Panc1 (cell line): ENCODE measurements around the gene SIK2. TPM values are rescaled to one million over a fixed set of nuclear protein-coding genes. Genes with fewer than 3 reads are reported as not detected.

ENCODE experiments used
- ATAC-seq: fragments of 200-7000 bp; cut with Tn5 transposase; 2 replicates; pipeline ENCODE4 v1.9.1; 2020; ENCODE audit warnings: mild to moderate bottlenecking, moderate library complexity
- BruUV-seq: library from RNA; stranded (reverse); fragments of 400-500 nt; replicated peaks from 2 replicates; lab custom pipeline; 2021; lab: Mats Ljungman, UMichigan
- CTCF ChIA-PET: fragments of 300-600 bp; sonication (Branson Sonifier 250); formaldehyde crosslinking; loops from one replicate; lab custom pipeline; 2022; ENCODE audit warnings: antibody characterized with exemption; lab: Charles Lee
- POLR2A ChIA-PET: fragments of 300-600 bp; sonication (Branson Sonifier 250); formaldehyde crosslinking; loops from one replicate; lab custom pipeline; 2022; ENCODE audit warnings: antibody characterized with exemption; lab: Charles Lee
- DNase-seq: peaks from one replicate; pipeline ENCODE4 v3.0.0-alpha.2; 2010; ENCODE audit warnings: low read depth, low spot score
- H3K27ac ChIP-seq: 2 replicates; pipeline ENCODE4 v1.5.1; 2011; ENCODE audit warnings: mild to moderate bottlenecking, low read length, inconsistent platforms
- H3K27me3 ChIP-seq: fragments of 200-500 bp; sonication (Bioruptor generic); 2 replicates; pipeline ENCODE4 v1.6.0; 2014; ENCODE audit warnings: low read length, inconsistent platforms; ENCODE audit not compliant: control insufficient read depth, insufficient read depth
- H3K36me3 ChIP-seq: fragments of 200-500 bp; sonication (Bioruptor generic); 2 replicates; pipeline ENCODE4 v1.5.1; 2014; ENCODE audit warnings: inconsistent platforms, mild to moderate bottlenecking, low read length, moderate library complexity; ENCODE audit not compliant: control insufficient read depth, insufficient read depth
- H3K4me1 ChIP-seq: 2 replicates; pipeline ENCODE4 v1.5.1; 2011; ENCODE audit warnings: inconsistent platforms, mild to moderate bottlenecking, low read length, moderate library complexity; ENCODE audit not compliant: control insufficient read depth, insufficient read depth
- H3K4me3 ChIP-seq, 2 experiments: 2 replicates each; pipeline ENCODE4 v1.5.1; 2011 to 2012; ENCODE audit warnings: low read depth in 2 of 2, low read length in 2 of 2, mild to moderate bottlenecking in 2 of 2, inconsistent platforms in 1 of 2, moderate library complexity in 1 of 2
- H3K9me3 ChIP-seq: fragments of 200-500 bp; sonication (Bioruptor generic); 2 replicates; pipeline ENCODE4 v1.5.1; 2014; ENCODE audit warnings: low read depth, mild to moderate bottlenecking, inconsistent platforms, low read length, moderate library complexity; ENCODE audit not compliant: control insufficient read depth, insufficient read depth
- CTCF ChIP-seq: fragments of 450-650 bp; IDR thresholded peaks from 2 replicates; pipeline ENCODE4 v1.5.1; 2017; ENCODE audit warnings: mild to moderate bottlenecking
- POLR2AphosphoS5 ChIP-seq: IDR thresholded peaks from 2 replicates; pipeline ENCODE4 v1.6.1; 2012; ENCODE audit warnings: mild to moderate bottlenecking, low read depth, low read length, moderate library complexity
- REST ChIP-seq, 2 experiments: IDR thresholded peaks; 2 replicates each; pipeline ENCODE4 v1.6.1; 2011 to 2012; ENCODE audit warnings: low read depth in 2 of 2, control low read depth in 1 of 2, low read length in 1 of 2, mild to moderate bottlenecking in 1 of 2, moderate library complexity in 1 of 2; ENCODE audit not compliant: insufficient read depth in 1 of 2
- SIN3A ChIP-seq: IDR thresholded peaks from 2 replicates; pipeline ENCODE4 v1.6.1; 2012; ENCODE audit warnings: low read depth, mild to moderate bottlenecking, low read length, moderate library complexity, borderline replicate concordance; ENCODE audit not compliant: insufficient read depth
- TCF7L2 ChIP-seq: IDR thresholded peaks from 2 replicates; pipeline ENCODE4 v1.6.1; 2011; ENCODE audit warnings: mild to moderate bottlenecking, low read depth, low read length, inconsistent platforms
- in situ Hi-C: cut with HindIII; loops from 2 replicates; pipeline ENCODE4 v1.10.0; 2016; ENCODE audit warnings: low sequenced_read_pairs, low pct_unique_long_range_greater_than_20kb
- intact Hi-C: fragments of 100-400 bp; cut with micrococcal nuclease; formaldehyde crosslinking; loops from one replicate; pipeline ENCODE4 v1.10.0; 2022; ENCODE audit not compliant: unreplicated experiment
- total RNA-seq: library from RNA; stranded (reverse); gene quantifications from one replicate; pipeline ENCODE4 v1.2.1, GENCODE V29; 2021; ENCODE audit not compliant: unreplicated experiment

SIK2 gene
- total RNA-seq, 1 experiment from 2014 or later, result 17.0 TPM

GRCh38 chr11:111694851-111695250 lies 92.6 kb downstream of the SIK2 start:
- ATAC-seq (no peak), DNase-seq (no peak)
- H3K4me1 ChIP-seq, result no peaks in the 10 kb centered on the region
- ChIA-PET CTCF (no interaction called here), POLR2A (no interaction called here)
- no peak for TF ChIP-seq TCF7L2
- TF ChIP-seq CTCF, result no peak
- no peak for TF ChIP-seq REST (IDR thresholded peaks at IDR 0.05; ENCODE audit: insufficient read depth in 1 of 2, low read depth in 2 of 2, low read length in 1 of 2)
- no peak for TF ChIP-seq POLR2AphosphoS5
- no peak for TF ChIP-seq SIN3A
- no peaks in the 10 kb centered on the region for H3K27me3 ChIP-seq
- no peak overlapping the region for H3K4me3 ChIP-seq
- in situ Hi-C loops, result no loop called here
- BruUV-seq, result no TSS peak
- H3K36me3 ChIP-seq, result no peaks in the 10 kb centered on the region
- intact Hi-C loops, result no loop called here
- no peaks in the 10 kb centered on the region for H3K9me3 ChIP-seq
- no peak overlapping the region for H3K27ac ChIP-seq

- POLR2A ChIA-PET, result interaction anchor here (0.7 kb wide), 1 partner anchor 17 kb away, joined by 3 read pairs; no protein-coding TSS in a partner anchor
- H3K4me1 ChIP-seq, result no peaks in the 10 kb centered on the region
- DNase-seq (no peak), ATAC-seq (no peak)
- BruUV-seq, result no TSS peak
- in situ Hi-C loops (no loop called here), intact Hi-C loops (no loop called here)
- no peak overlapping the region for H3K27ac ChIP-seq
- CTCF ChIA-PET, result no interaction called here
- TF ChIP-seq CTCF (no peak), REST (IDR thresholded peaks at IDR 0.05; ENCODE audit: insufficient read depth in 1 of 2, low read depth in 2 of 2, low read length in 1 of 2) (no peak), SIN3A (no peak), TCF7L2 (no peak), POLR2AphosphoS5 (no peak)
- H3K36me3 ChIP-seq, result no peaks in the 10 kb centered on the region
- no peak overlapping the region for H3K4me3 ChIP-seq
- H3K9me3 ChIP-seq, result no peaks in the 10 kb centered on the region
- no peaks in the 10 kb centered on the region for H3K27me3 ChIP-seq
Observed at GRCh38 chr11:111696556-111696955, 94.3 kb downstream of the SIK2 start.
